GM18951 (cell line): ENCODE data around the gene NUP210L.
"Not testable (repeated sequence)": the region's sequence is repeated elsewhere in the genome, so short reads cannot be mapped to it uniquely, and the experiment has no call there.

Experiments used
- POLR2A ChIP-seq: IDR thresholded peaks from 4 replicates; pipeline ENCODE4 v1.6.1; 2011; ENCODE audit warnings: mild to moderate bottlenecking; ENCODE audit not compliant: insufficient read length, insufficient read depth; ENCODE audit errors: extremely low read depth
- in situ Hi-C: fragments of 300-500 bp; cut with MboI; formaldehyde crosslinking; loops from one replicate; pipeline ENCODE4 v1.12.0; 2022; ENCODE audit warnings: low sequenced_read_pairs, mixed read lengths, inconsistent platforms; ENCODE audit not compliant: unreplicated experiment

The NUP210L gene

GRCh38 chr1:154155251-154155650, 378 bp upstream of the NUP210L start:
- TF ChIP-seq POLR2A = no peak
- in situ Hi-C loops = no loop called here

GRCh38 chr1:154154053-154154452, 820 bp downstream of the NUP210L start:
- in situ Hi-C loops = no loop called here
- TF ChIP-seq POLR2A = no peak

- TF ChIP-seq POLR2A = no peak
- in situ Hi-C loops = no loop called here
Measured at GRCh38 chr1:154151311-154151710, 3.6 kb downstream of the NUP210L start.

GRCh38 chr1:154148807-154149206, 6.1 kb downstream of the NUP210L start:
- TF ChIP-seq POLR2A = no peak
- in situ Hi-C loops = no loop called here

GRCh38 chr1:154147505-154147904, 7.4 kb downstream of the NUP210L start:
- in situ Hi-C loops = not testable (repeated sequence)

GRCh38 chr1:154145986-154146385, 8.9 kb downstream of the NUP210L start:
- TF ChIP-seq POLR2A = no peak
- in situ Hi-C loops = no loop called here

GRCh38 chr1:154142358-154142757, 12.5 kb downstream of the NUP210L start:
- TF ChIP-seq POLR2A = no peak
- in situ Hi-C loops = no loop called here

- in situ Hi-C loops = no loop called here
- TF ChIP-seq POLR2A = no peak
Measured at GRCh38 chr1:154141240-154141639, 13.6 kb downstream of the NUP210L start.

- no peak for TF ChIP-seq POLR2A
- in situ Hi-C loops = no loop called here
Measured at GRCh38 chr1:154137888-154138287, 17.0 kb downstream of the NUP210L start.

GRCh38 chr1:154133256-154133655, 21.6 kb downstream of the NUP210L start:
- in situ Hi-C loops = no loop called here
- no peak for TF ChIP-seq POLR2A

GRCh38 chr1:154129391-154129970, 25.4 kb downstream of the NUP210L start:
- in situ Hi-C loops = no loop called here
- no peak for TF ChIP-seq POLR2A

GRCh38 chr1:154123205-154123604, 31.7 kb downstream of the NUP210L start:
- in situ Hi-C loops = not testable (repeated sequence)

- in situ Hi-C loops = no loop called here
- no peak for TF ChIP-seq POLR2A
Measured at GRCh38 chr1:154117642-154118041, 37.2 kb downstream of the NUP210L start.

GRCh38 chr1:154115180-154115579, 39.7 kb downstream of the NUP210L start:
- TF ChIP-seq POLR2A = no peak
- in situ Hi-C loops = no loop called here

GRCh38 chr1:154104433-154105082, 50.3 kb downstream of the NUP210L start:
- in situ Hi-C loops = no loop called here
- no peak for TF ChIP-seq POLR2A

- in situ Hi-C loops = not testable (repeated sequence)
Measured at GRCh38 chr1:154100141-154100540, 54.7 kb downstream of the NUP210L start.
